NCI-H1436 treated with DMSO at 0.1 percent for 48 hours (cell line): ENCODE measurements around the gene RAB26.
"Not testable (repeated sequence)": the region's sequence is repeated elsewhere in the genome, so short reads cannot be mapped to it uniquely, and the experiment has no call there.

Source experiments
- DNase-seq: peaks from one replicate; lab custom pipeline; 2025; lab: John Stamatoyannopoulos, UW

Gene RAB26

DNA sequence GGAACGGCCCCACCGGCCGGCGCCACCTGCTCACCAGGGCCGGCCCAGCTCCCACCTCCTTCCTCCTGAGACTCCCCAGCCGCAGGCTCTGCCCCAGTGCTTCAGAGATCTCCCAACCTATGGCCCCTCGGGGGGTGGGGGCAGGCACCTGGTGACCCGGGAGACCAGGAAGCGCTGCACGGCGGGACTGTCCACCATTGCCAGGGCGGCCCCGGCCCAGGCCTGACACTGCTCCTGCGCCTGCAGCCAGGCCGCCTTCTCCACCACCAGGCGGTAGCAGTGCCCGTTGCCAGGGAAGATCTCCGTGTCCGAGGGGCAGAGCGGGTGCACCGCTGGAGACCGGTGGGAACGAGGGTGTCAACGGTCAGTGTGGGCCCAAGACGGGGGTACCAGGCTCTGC is 31.1 kb upstream of the RAB26 start:
- not testable (repeated sequence) for DNase-seq

DNA sequence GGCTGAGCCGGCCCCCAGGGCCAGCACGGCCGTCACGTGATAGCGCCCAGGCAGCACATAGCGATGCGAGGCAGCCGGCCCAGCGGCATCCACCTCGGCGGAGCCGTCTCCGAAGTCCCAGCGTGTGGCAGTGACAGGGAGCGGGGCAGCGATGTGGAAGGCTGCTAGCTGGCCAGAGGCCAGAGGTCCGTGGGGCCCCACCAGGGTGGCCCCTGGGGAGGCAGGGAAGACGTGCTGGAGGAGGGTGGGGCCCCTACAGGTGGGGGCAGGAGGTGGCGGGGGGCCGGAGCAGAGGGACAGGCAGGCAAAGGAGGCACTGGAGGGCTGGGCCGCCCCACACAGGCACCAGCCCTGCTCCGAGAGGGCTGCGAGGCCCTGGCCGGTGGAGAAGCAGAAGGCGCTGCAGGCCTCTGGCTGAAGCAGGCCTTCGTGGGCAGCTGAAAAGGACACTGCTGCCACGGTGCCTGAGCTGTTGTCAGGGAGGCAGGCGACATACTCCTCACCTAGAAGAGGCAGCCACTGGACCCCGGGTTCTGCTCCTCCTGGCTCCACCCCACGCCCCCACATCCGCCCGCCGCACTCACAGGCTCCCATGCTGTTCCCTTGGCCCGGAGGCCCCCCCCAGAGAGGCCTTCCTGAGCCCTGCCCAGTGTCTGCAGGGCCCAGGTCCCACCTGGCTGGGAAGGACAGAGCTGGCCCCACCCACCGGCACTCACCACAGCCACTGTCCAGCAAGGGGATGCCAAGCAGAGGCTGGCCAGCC is 30.3 kb upstream of the RAB26 start:
- DNase-seq = not testable (repeated sequence)

DNA sequence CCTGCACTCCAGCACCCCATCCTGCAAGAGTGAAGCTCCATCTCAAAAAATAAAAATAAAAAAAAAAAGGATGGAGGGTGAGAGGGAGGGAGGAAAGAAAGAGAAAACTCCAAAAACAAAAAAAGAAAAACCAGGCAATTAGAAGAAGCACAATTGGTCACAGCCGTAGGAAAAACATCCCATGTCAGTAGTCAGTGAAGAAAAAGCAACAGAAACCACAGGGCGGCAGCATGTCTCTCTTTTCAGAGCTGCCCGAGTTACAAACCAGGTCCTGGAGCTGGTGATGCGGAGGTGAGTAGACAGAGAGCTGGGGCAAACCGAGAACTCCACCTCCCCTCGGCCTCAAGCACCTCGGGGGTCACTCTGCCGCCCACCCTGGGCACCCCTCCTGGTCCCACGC is 27.1 kb upstream of the RAB26 start:
- not testable (repeated sequence) for DNase-seq

DNA sequence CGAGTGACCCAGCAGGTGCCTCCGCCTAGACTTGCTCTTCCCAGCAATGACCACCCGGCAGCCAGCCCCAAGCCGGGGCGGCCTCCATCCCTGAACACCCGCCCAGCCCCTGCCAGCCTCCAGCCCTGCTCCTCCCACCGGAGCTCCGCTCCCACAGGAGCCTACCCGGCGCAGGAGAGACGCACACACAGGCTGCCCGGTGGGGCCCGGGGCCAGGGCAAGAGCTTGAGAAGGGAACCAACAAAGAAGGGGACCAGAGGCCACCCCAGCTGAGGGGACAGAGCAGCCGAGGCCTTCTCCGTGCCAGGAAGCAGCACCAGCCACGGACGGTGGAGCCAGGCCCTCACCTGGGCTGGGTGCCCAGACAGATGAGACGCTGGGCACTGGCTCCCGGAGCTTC is 26.6 kb upstream of the RAB26 start:
- no peak for DNase-seq

DNA sequence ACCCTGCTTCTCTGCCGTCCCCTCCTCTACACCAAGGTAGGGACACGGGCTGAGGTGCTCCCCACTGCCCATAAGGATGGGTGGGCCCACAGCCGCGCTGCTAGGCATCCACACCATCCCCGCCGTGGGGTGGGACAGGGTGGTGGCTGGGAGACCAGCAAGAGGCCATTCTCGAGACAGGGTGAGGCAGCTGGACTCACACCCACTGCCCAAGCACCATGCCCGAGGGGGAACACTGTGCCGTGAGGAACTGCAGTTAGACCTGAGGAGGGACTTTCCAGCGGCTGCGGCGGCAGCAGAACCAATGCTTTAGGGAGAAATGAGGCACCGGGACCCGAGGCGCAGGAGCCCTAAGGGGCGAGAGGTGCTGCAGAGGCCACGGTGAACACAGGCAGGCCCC is 26.0 kb upstream of the RAB26 start:
- no peak for DNase-seq

DNA sequence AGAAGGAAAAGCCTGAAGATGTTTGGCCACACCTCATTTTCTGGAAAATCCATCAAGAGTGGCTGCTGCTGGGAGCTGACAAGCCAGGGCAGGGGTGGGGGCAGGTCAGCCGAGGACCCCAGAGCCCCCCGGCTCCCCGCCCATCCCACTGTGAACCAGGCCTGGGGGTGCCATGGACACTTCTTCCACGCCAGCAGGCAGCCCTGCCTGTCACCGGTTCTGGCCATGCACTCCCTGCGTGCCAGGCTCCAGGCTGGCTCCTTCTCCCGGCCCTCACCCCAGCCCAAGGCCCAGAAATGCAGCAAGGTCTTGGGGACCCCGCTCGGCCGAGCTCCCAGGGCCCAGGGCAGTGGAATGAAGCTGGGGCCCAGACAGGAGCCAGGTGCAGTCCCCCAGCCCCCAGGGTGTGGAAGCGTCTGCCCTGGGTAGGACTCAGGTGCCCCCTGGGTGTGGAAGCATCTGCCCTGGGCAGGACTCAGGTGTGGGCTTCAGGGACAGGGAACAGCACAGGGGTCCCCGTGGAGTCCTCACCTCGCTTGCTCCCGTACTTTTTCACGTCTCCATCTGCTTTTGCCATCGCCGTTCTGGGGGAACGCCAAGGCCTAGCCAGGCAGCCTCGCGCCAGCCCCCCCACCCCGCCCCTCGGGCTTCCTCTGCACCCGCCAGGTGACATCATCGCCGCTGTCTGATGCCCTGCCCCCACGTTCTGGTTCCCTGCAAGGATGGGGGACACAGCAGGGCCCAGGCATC is 25.3 kb upstream of the RAB26 start:
- not testable (repeated sequence) for DNase-seq

DNA sequence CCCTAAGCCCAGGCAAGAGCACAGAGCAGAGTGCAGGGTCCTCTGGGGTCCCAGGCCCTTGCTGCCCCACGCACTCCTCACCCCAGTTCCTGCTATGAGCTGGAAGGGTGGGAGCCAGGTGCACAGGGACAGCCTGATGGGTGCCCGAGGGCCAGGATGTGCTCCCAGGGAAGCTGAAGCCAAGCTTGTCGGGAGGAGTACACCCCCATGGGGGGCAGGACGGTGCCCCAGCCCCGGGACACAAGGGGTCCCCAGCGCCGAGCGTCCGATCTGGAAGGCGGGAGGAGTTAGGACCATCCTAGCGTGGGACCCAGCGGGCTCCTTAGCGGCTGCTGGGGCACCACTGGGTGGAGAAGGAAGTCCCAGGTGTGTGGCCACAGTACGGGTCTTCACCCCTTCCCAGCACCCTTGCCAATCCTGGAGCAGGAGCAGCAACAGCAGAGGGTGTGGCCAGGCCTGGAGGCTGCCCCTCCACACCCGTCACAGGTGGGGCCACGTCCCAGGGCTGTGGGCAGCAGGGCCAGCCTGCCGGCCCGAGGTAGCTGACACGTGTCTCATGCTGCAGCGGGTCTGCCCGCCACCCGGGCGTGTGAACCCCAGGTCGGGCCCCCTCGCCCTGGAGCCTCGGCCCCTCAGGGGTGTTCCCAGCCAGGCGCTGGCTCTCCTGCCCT is 24.6 kb upstream of the RAB26 start:
- not testable (repeated sequence) for DNase-seq

DNA sequence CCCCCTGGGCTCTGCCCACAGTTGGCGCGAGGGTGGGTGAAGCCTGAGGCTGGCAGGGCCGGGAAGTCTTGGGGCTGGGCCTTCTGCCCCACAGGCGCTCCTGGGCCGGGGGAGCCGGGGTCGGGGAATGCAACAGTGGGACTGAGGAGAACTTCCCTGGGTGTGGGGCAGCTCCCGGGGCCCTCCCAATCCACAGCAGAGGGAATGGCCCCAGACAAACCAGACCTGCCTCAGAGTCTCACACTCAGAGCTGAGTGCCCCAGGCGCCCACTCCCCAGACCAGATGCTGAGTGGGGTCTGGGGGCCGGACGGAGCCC is 24.1 kb upstream of the RAB26 start:
- DNase-seq = not testable (repeated sequence)

DNA sequence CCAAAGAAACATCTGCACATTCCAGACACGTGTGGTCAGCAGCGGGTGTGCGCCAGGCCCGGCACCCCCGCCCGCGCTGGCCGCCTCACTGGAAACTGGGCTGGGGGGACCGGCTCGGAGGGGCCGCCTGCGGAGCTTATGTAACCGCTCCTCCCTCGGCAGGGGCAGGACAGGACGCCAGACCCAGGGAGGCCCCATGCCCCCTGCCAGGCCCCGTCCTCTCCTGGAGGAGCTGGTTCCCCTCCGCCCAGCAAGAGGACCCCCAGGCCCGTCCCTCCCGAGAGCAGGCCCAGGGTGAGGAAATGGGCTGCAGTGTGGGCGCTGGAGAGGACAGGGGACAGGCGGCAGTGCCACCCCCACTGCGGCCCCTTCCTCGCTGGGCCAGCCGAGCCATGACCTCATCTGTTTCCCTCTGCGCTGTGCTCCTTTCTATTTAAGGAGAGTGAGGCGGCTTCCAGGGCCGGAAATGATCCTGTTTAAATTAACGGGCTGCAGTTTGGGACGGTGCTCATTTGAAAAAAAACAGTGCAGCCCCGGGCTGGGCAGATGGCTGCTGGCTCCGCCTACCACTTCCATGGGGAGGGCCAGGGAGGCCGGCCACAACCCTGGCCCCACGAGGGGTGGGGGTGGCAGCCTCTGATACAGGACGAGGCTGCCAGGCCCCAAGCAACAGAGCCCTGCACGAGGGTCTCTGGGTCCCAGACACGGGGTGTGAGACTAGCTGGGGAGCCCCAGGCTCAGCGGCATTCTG is 23.6 kb upstream of the RAB26 start:
- not testable (repeated sequence) for DNase-seq

DNA sequence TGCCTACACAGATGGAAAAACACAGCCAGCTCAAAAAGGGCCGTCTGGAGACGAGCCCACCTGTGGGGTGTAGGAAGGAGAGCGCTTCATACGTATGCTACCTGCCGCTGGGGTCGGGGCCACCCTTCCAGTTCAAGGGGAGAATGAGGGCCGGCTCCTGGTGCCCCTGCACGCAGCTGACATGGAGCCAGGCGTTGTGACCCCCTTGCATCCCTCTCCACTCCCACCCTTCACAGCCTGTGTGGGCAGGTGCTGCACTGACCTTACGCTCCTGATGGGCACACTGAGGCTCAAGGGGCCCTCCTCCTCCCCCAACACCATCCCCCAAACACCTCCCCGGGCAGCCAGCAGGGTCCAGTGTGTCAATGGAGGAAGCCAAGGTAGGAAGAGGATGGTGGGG is 22.8 kb upstream of the RAB26 start:
- not testable (repeated sequence) for DNase-seq

DNA sequence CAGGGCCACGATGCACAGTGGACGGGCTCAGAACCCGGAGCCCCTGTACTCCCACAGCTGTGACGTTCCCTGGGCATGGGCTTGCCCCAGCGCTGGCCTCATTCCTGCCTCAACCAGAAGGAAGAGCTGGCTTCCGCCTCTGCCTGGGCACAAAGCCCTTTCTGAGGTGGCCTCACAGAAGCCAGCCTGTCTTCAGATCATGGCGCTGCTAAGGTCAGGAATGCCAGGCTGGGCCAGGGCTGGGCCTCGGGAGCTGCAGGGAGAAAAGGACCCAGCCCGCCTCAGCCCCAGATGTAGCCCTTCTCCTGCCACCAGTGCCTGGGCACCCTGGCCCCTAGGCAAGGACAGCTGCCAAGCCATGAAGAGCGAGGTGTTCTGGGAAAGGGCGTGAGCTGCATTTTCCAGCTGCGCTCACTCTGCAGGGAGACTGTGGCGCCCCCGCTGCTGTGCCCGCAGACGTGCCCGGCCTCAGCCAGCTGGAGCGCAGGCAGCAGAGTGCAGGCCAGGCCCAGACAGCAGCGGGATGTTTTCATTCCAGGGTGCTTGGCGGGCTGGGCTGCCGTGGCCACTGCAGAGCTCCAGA is 22.2 kb upstream of the RAB26 start:
- DNase-seq = not testable (repeated sequence)

DNA sequence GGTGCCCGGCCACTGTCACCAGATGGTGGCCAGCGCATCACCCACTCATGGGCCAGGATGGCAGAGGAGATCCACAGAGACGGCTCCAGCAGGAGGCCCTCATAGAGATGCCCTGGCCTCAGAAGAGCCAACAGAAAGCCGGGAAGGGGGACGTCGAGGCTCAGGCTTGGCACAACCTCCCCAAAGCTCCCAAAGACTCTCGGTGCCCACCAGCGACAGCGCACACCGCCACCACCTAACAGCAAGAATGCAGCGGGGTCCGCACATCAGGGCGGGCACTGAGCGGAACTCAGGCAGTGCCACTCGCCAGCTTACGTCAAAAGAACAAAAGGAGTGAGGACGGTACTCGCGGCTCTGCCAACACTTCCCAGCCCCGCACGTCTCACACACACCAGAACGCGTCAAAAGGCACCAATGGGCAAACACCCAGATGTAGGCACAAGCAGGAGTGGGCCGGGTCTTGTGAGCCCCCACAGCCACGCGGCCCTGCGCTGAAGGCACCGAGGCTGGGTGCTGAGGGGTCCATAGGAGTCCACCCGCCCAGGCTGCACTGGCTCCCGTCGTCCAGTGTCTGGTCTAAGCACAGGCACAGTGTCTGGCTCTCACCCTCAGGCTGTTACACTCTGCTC is 21.4 kb upstream of the RAB26 start:
- DNase-seq = not testable (repeated sequence)

DNA sequence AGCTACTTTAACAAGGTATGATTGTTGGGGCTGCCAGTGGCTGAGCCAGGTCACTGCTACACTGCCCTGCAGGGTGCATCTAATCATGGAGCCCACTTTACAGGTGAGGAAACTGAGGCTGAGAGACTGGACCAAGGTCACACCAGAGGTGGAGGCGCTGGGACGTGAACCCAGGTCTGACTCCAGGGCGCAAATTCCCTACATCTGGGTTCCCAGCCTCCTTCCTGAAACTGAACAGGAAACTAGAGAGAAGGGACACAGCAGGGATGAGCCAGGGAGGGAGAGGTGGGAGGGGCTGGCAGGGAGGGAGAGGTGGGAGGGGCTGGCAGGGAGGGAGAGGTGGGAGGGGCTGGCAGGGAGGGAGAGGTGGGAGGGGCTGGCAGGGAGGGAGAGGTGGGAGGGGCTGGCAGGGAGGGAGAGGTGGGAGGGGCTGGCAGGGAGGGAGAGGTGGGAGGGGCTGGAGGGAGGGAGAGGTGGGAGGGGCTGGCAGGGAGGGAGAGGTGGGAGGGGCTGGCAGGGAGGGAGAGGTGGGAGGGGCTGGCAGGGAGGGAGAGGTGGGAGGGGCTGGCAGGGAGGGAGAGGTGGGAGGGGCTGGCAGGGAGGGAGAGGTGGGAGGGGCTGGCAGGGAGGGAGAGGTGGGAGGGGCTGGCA is 20.7 kb upstream of the RAB26 start:
- DNase-seq = not testable (repeated sequence)

DNA sequence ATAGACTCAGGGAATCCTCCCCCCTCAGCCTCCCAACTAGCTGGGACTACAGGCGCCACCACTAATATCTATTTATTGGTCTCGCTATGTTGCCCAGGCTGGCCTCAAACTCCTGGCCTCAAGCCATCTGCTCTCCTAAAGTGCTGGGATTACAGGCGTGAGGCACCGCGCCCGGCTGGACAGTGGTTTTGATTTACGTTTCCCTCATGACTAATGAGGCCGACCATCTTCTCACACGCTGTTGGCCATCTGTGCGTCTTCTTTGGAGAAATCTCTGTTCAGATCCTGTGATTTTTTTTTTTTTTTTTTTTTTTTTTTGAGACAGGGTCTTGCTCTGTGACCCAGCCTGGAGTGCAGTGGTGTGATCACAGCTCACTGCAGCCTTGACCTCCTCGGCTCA is 19.2 kb upstream of the RAB26 start:
- not testable (repeated sequence) for DNase-seq

DNA sequence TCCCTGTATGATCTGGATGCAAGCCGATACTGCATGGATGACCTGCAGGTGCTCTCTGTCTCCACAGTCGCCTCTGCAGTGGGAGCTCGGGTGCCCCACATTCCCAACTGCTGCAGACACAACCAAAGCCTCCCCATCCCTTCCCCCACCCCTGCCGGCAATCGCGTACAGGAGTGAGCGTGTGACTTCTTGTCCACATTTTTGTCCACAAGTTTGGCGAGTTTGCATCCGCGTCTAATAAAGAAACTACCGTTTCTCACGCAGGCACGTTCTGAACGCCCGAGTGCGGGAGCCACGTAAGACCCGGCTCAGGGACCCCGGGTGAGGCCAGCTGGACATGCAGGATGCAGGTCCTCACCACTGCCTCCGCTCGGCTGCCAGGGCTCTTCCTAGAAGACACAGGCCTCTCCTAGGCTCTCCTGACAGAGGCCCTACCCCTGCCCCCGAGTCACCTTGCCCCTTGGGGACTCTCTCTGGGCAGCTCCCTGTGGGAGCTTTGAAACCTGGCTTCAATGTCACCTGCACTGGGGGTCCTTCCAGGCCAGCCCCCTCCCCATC is 18.5 kb upstream of the RAB26 start:
- DNase-seq = not testable (repeated sequence)

DNA sequence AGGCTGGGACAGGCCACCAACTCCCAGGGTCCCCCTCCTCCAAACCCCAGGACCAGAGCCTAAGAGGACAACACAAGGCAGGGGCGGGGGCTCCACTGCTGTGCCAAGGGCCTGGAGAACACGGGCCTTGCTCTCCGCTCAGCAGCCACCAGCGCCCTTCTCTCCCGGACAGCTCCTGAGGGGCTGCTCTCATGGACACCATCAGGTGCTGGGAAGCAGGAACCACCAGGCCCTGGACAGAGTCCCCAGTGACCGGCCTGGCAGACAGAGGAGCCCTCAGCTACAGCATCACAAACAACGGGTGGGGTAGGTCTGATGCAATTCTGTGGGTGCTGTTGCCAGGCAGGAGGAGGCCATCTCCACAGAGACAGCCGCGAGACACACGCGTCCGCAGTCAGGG is 14.6 kb upstream of the RAB26 start:
- not testable (repeated sequence) for DNase-seq

DNA sequence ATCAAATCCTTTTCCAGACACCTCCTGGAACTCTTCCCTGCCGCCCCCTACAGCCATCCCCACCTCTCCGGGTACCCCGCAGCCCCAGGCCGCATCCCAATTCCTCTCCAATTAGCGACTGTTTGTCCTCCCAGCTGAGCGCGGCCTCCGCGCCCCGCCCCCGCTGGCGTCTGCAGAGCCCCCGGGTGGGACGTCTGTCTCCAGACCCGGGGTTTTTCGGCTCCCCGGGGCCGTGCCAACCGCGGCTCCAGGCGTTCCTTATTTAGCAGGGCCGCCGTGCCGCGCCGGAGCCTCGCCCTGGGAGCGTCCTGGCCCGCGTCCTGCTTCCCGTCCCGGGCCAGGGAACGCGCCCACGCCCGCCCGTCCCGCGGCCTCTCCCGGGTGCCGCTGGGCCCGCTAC is 13.4 kb upstream of the RAB26 start:
- not testable (repeated sequence) for DNase-seq

DNA sequence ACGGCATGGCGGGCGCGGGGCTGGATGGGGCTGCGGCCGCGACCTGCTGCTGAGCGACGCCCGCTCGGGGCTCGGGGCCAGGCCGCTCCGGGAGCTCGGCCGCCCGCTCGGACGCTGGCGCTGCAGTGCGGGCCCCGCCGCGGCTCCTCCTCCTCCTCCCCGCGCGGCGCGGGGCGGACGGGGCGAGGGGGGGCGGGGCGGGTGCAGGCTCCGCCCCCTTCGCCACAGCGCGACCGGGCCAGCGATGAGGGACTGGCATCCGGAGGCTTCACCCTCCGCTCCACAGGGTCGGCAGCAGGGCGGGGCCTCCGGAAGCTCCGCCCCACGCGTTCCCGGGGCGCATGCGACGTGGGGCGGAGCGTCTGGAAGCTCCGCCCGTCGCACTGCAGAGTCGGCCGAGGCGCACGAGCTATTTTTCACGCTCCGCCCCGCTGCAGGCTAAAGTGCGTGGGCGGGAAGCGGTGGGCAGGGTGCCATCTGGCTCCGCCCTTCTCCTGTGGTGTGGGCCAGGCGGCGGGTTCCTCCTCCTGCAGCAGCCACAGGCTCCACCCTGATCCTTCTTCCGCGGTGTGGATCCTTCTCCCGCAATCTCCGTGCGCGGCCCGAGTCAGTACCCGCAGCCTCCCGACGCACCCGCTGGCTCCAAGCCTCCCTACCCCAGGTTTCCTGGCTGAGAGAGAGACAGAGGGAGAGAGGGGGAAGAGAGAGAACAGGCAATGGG is 12.5 kb upstream of the RAB26 start, which contains the start of gene PKD1:
Gene PKD1, minus strand, starts transcription at position 129 of the 721 bp plus-strand sequence. CDS start 209 bp downstream, outside the sequence.
- peak; percentile 29 for DNase-seq
